Nephron progenitor cell (in vitro differentiated cells): ENCODE data around the gene GHRHR.

Source experiments
- DNase-seq: peaks from one replicate; pipeline ENCODE4 v3.0.0; 2021
- H3K27ac Mint-ChIP-seq: 2 replicates; pipeline ENCODE4 v1.8.0; 2021; ENCODE audit warnings: mild to moderate bottlenecking, moderate library complexity, mixed read lengths
- H3K27me3 Mint-ChIP-seq: 2 replicates; pipeline ENCODE4 v1.8.0; 2021; ENCODE audit warnings: mild to moderate bottlenecking, low read depth, mixed read lengths; ENCODE audit not compliant: poor library complexity
- H3K36me3 Mint-ChIP-seq: 2 replicates; pipeline ENCODE4 v1.8.0; 2021; ENCODE audit warnings: low read depth, mixed read lengths
- H3K4me1 Mint-ChIP-seq: 2 replicates; pipeline ENCODE4 v1.8.0; 2021; ENCODE audit warnings: mixed read lengths
- H3K4me3 Mint-ChIP-seq: 2 replicates; pipeline ENCODE4 v1.8.0; 2021; ENCODE audit warnings: mild to moderate bottlenecking, moderate library complexity, mixed read lengths
- H3K9me3 Mint-ChIP-seq: 2 replicates; pipeline ENCODE4 v1.8.0; 2021; ENCODE audit warnings: mild to moderate bottlenecking, moderate library complexity, mixed read lengths
- TF ChIP-seq, protein P1 (sequence below): fragments of 200-600 bp; sonication (generic); IDR thresholded peaks from 2 replicates; pipeline ENCODE4 v1.5.0; 2021; ENCODE audit warnings: antibody characterized with exemption

The GHRHR gene

DNA sequence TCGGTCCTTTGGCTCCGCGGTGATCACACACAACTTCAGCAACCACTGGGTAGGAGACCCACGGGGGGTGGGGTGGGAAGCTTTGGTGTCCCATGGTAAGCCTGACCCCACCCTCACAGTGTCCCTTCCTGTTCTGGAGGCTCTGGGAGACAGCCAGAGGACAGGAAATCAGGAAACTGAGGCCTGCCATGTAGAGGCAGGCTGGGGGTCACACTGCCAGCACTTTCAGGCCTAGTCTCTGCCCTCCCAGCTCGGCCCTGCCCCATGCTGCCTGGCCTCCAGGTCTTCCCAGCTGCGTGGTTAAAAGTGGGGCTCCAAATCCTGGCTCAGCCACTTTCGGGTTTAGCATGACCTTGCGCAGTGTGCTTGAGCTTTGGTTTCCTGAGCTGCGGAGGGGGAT is 41.2 kb upstream of the GHRHR start:
- Mint-ChIP-seq H3K27ac (no peak overlapping the region), H3K9me3 (peaks cover 4% of the 10 kb centered on the region), H3K4me3 (no peak overlapping the region), H3K36me3 (no peaks in the 10 kb centered on the region), H3K4me1 (peaks cover 18% of the 10 kb centered on the region), H3K27me3 (no peaks in the 10 kb centered on the region)
- peak; percentile 0 for DNase-seq
- TF ChIP-seq, protein P1, sequence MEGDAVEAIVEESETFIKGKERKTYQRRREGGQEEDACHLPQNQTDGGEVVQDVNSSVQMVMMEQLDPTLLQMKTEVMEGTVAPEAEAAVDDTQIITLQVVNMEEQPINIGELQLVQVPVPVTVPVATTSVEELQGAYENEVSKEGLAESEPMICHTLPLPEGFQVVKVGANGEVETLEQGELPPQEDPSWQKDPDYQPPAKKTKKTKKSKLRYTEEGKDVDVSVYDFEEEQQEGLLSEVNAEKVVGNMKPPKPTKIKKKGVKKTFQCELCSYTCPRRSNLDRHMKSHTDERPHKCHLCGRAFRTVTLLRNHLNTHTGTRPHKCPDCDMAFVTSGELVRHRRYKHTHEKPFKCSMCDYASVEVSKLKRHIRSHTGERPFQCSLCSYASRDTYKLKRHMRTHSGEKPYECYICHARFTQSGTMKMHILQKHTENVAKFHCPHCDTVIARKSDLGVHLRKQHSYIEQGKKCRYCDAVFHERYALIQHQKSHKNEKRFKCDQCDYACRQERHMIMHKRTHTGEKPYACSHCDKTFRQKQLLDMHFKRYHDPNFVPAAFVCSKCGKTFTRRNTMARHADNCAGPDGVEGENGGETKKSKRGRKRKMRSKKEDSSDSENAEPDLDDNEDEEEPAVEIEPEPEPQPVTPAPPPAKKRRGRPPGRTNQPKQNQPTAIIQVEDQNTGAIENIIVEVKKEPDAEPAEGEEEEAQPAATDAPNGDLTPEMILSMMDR, result no peak

- TF ChIP-seq, protein P1, result no peak
- H3K4me3 Mint-ChIP-seq, result no peak overlapping the region
- DNase-seq, result peak; percentile 1
- H3K9me3 Mint-ChIP-seq, result peaks cover 9% of the 10 kb centered on the region
- H3K27me3 Mint-ChIP-seq, result no peaks in the 10 kb centered on the region
- no peak overlapping the region for H3K27ac Mint-ChIP-seq
- no peaks in the 10 kb centered on the region for H3K36me3 Mint-ChIP-seq
- H3K4me1 Mint-ChIP-seq, result peaks cover 18% of the 10 kb centered on the region
Observed at GRCh38 chr7:30923009-30923773, 40.6 kb upstream of the GHRHR start.

GRCh38 chr7:30923774-30924413 is 39.9 kb upstream of the GHRHR start:
- peaks cover 9% of the 10 kb centered on the region for H3K9me3 Mint-ChIP-seq

GRCh38 chr7:30924624-30925023 is 39.1 kb upstream of the GHRHR start:
- no peaks in the 10 kb centered on the region for H3K27me3 Mint-ChIP-seq
- no peak overlapping the region for H3K4me3 Mint-ChIP-seq
- peaks cover 9% of the 10 kb centered on the region for H3K9me3 Mint-ChIP-seq
- H3K36me3 Mint-ChIP-seq, result no peaks in the 10 kb centered on the region
- no peak for DNase-seq
- no peak overlapping the region for H3K27ac Mint-ChIP-seq
- H3K4me1 Mint-ChIP-seq, result peaks cover 15% of the 10 kb centered on the region
- TF ChIP-seq, protein P1, result no peak

More at GRCh38 chr7:30923774-30924413, 39.9 kb upstream of the GHRHR start:
- Mint-ChIP-seq H3K4me1 (peaks cover 18% of the 10 kb centered on the region), H3K27me3 (no peaks in the 10 kb centered on the region), H3K27ac (no peak overlapping the region), H3K4me3 (no peak overlapping the region), H3K36me3 (no peaks in the 10 kb centered on the region)
- peak; percentile 0 for DNase-seq
- TF ChIP-seq, protein P1, result no peak

- Mint-ChIP-seq H3K36me3 (no peaks in the 10 kb centered on the region), H3K4me1 (peaks cover 10% of the 10 kb centered on the region), H3K4me3 (no peak overlapping the region), H3K27me3 (no peaks in the 10 kb centered on the region), H3K9me3 (peaks cover 9% of the 10 kb centered on the region), H3K27ac (no peak overlapping the region)
- no peak for DNase-seq
- TF ChIP-seq, protein P1, result no peak
Observed at GRCh38 chr7:30925117-30925516, 38.6 kb upstream of the GHRHR start.
